GM10248 (cell line): ENCODE measurements around the gene BRF1.

Experiments
- CTCF ChIA-PET: fragments of 300-600 bp; sonication (Branson Sonifier 250); formaldehyde crosslinking; extraction: SDS; loops from one replicate; lab custom pipeline; 2021; ENCODE audit warnings: antibody characterized with exemption; lab: Yijun Ruan, JAX
- POLR2A ChIA-PET: fragments of 350-650 bp; sonication (Branson Sonifier 250); formaldehyde crosslinking; extraction: SDS; loops from one replicate; lab custom pipeline; 2020; ENCODE audit warnings: antibody characterized with exemption; lab: Yijun Ruan, JAX
- DNase-seq: peaks from one replicate; pipeline ENCODE4 v3.0.0; 2012; ENCODE audit errors: extremely low spot score
- CTCF ChIP-seq: IDR thresholded peaks from 2 replicates; pipeline ENCODE4 v1.5.1; 2012; ENCODE audit warnings: mild to moderate bottlenecking, low read depth; ENCODE audit errors: extremely low read depth, missing control alignments, control extremely low read depth

Gene BRF1

GRCh38 chr14:105216490-105217247 lies 84.1 kb downstream of the BRF1 start:
- no peak for DNase-seq
- CTCF ChIA-PET = interaction anchor here (1.1 kb wide), 1 partner anchor 11 kb away, joined by 3 read pairs; no protein-coding TSS in a partner anchor
- POLR2A ChIA-PET = no interaction called here
- no peak for TF ChIP-seq CTCF

GRCh38 chr14:105215602-105216001 lies 85.2 kb downstream of the BRF1 start:
- ChIA-PET POLR2A (no interaction called here), CTCF (no interaction called here)
- no peak for TF ChIP-seq CTCF
- DNase-seq = no peak

- ChIA-PET POLR2A (no interaction called here), CTCF (no interaction called here)
- no peak for DNase-seq
- TF ChIP-seq CTCF = no peak
Measured at GRCh38 chr14:105214324-105214915, 86.4 kb downstream of the BRF1 start.

GRCh38 chr14:105213361-105213760 lies 87.4 kb downstream of the BRF1 start:
- CTCF ChIA-PET = no interaction called here
- POLR2A ChIA-PET = no interaction called here
- no peak for TF ChIP-seq CTCF
- DNase-seq = no peak

GRCh38 chr14:105212541-105213300 lies 88.1 kb downstream of the BRF1 start:
- CTCF ChIA-PET = no interaction called here
- no peak for DNase-seq
- POLR2A ChIA-PET = no interaction called here
- TF ChIP-seq CTCF = no peak

GRCh38 chr14:105211758-105212089 lies 89.1 kb downstream of the BRF1 start:
- ChIA-PET POLR2A (interaction anchor here (0.5 kb wide), 1 partner anchor 153 kb away, joined by 5 read pairs; no protein-coding TSS in a partner anchor), CTCF (no interaction called here)
- no peak for TF ChIP-seq CTCF
- no peak for DNase-seq
